IMR-90 (cell line): ENCODE data around the gene ZXDC. TPM values are rescaled to one million over a fixed set of nuclear protein-coding genes. Genes with fewer than 3 reads are reported as not detected.

Experiments used
- ATAC-seq: fragments of 200-7000 bp; cut with Tn5 transposase; 2 replicates; pipeline ENCODE4 v1.9.1; 2020; ENCODE audit warnings: low read depth, mild to moderate bottlenecking, moderate library complexity
- BruUV-seq: library from RNA; stranded (reverse); fragments of 400-500 nt; replicated peaks from 2 replicates; lab custom pipeline; 2021; lab: Mats Ljungman, UMichigan
- CTCF ChIA-PET: fragments of 300-600 bp; formaldehyde crosslinking; extraction: SDS; loops from one replicate; lab custom pipeline; 2021; ENCODE audit warnings: antibody characterized with exemption; lab: Yijun Ruan, JAX
- POLR2A ChIA-PET: fragments of 300-600 bp; sonication (Branson Sonifier 250); formaldehyde crosslinking; loops from one replicate; lab custom pipeline; 2022; ENCODE audit warnings: antibody characterized with exemption; ENCODE audit not compliant: unreplicated experiment; lab: Charles Lee
- DNase-seq: peaks from one replicate; pipeline ENCODE4 v3.0.0; 2013
- H2AFZ ChIP-seq: replicated peaks from 2 replicates; pipeline ENCODE3; 2013; ENCODE audit warnings: low read length, mild to moderate bottlenecking; ENCODE audit not compliant: poor library complexity
- H2AK5ac ChIP-seq: 2 replicates; pipeline ENCODE4 v1.6.1; 2013; ENCODE audit warnings: low read depth, low read length, inconsistent platforms
- H2AK9ac ChIP-seq: replicated peaks from 2 replicates; pipeline ENCODE3; 2013; ENCODE audit warnings: mild to moderate bottlenecking, low read depth, low read length, moderate library complexity; ENCODE audit not compliant: poor library complexity
- H2BK120ac ChIP-seq: 2 replicates; pipeline ENCODE4 v1.6.1; 2013; ENCODE audit warnings: low read depth, low read length, inconsistent platforms
- H2BK15ac ChIP-seq: 3 replicates; pipeline ENCODE4 v1.6.1; 2013; ENCODE audit warnings: low read depth, low read length, inconsistent platforms
- H2BK20ac ChIP-seq: 2 replicates; pipeline ENCODE4 v1.6.1; 2013; ENCODE audit warnings: low read depth, mild to moderate bottlenecking, inconsistent platforms, low read length, moderate library complexity
- H2BK5ac ChIP-seq: 2 replicates; pipeline ENCODE4 v1.6.1; 2013; ENCODE audit warnings: mild to moderate bottlenecking, low read depth, low read length, inconsistent platforms; ENCODE audit not compliant: poor library complexity, severe bottlenecking
- H3K14ac ChIP-seq: replicated peaks from 2 replicates; pipeline ENCODE4 v1.6.1; 2013; ENCODE audit warnings: low read depth, low read length, inconsistent platforms
- H3K18ac ChIP-seq: 2 replicates; pipeline ENCODE4 v1.6.1; 2013; ENCODE audit warnings: low read depth, low read length, control low read depth
- H3K23ac ChIP-seq: 2 replicates; pipeline ENCODE4 v1.6.1; 2013; ENCODE audit warnings: low read depth, low read length, inconsistent platforms
- H3K27ac ChIP-seq: 2 replicates; pipeline ENCODE4 v1.5.1; 2013; ENCODE audit warnings: mild to moderate bottlenecking, control low read depth, low read length; ENCODE audit not compliant: insufficient read depth
- H3K27me3 ChIP-seq: 2 replicates; pipeline ENCODE4 v1.6.1; 2013; ENCODE audit warnings: low read length; ENCODE audit not compliant: control insufficient read depth, insufficient read depth
- H3K36me3 ChIP-seq: 2 replicates; pipeline ENCODE4 v1.6.1; 2013; ENCODE audit warnings: low read length, mixed read lengths; ENCODE audit not compliant: control insufficient read depth, insufficient read depth
- H3K4ac ChIP-seq: 2 replicates; pipeline ENCODE4 v1.6.1; 2013; ENCODE audit warnings: low read depth, low read length, inconsistent platforms
- H3K4me1 ChIP-seq: 2 replicates; pipeline ENCODE4 v1.6.1; 2013; ENCODE audit warnings: low read length, mixed read lengths; ENCODE audit not compliant: control insufficient read depth, insufficient read depth
- H3K4me2 ChIP-seq: 2 replicates; pipeline ENCODE4 v1.6.1; 2013; ENCODE audit warnings: low read depth, mild to moderate bottlenecking, control low read depth, low read length, moderate library complexity
- H3K4me3 ChIP-seq: 2 replicates; pipeline ENCODE4 v1.5.1; 2013; ENCODE audit warnings: low read depth, mild to moderate bottlenecking, control low read depth, low read length, moderate library complexity; ENCODE audit not compliant: insufficient read depth
- H3K56ac ChIP-seq: 2 replicates; pipeline ENCODE4 v1.6.1; 2013; ENCODE audit warnings: low read length, inconsistent platforms; ENCODE audit not compliant: insufficient read depth; ENCODE audit errors: extremely low read depth
- H3K79me1 ChIP-seq, 2 experiments: 2 replicates each; pipeline ENCODE4 v1.6.1; 2013; ENCODE audit warnings: low read length in 2 of 2, inconsistent platforms in 1 of 2, low read depth in 1 of 2
- H3K9ac ChIP-seq: 2 replicates; pipeline ENCODE4 v1.6.1; 2013; ENCODE audit warnings: low read depth, low read length, control low read depth
- H3K9me1 ChIP-seq: 2 replicates; pipeline ENCODE4 v1.6.1; 2013; ENCODE audit warnings: low read length, inconsistent platforms; ENCODE audit not compliant: insufficient read depth
- H3K9me3 ChIP-seq: 2 replicates; pipeline ENCODE4 v1.6.1; 2013; ENCODE audit warnings: low read length; ENCODE audit not compliant: control insufficient read depth, insufficient read depth
- H4K20me1 ChIP-seq: 2 replicates; pipeline ENCODE4 v1.6.1; 2013; ENCODE audit warnings: low read length, inconsistent platforms; ENCODE audit not compliant: insufficient read depth
- H4K5ac ChIP-seq: 2 replicates; pipeline ENCODE4 v1.6.1; 2013; ENCODE audit warnings: mild to moderate bottlenecking, low read depth, low read length, control low read depth
- H4K8ac ChIP-seq, 2 experiments: 2 replicates each; pipeline ENCODE4 v1.6.1; 2013; ENCODE audit warnings: low read depth in 2 of 2, low read length in 2 of 2, control low read depth in 1 of 2, inconsistent platforms in 1 of 2
- H4K91ac ChIP-seq: 2 replicates; pipeline ENCODE4 v1.6.1; 2013; ENCODE audit warnings: low read depth, low read length, inconsistent platforms; ENCODE audit not compliant: insufficient read depth
- BHLHE40 ChIP-seq: fragments of 150-350 bp; IDR thresholded peaks from 2 replicates; pipeline ENCODE4 v1.6.1; 2016; ENCODE audit warnings: mild to moderate bottlenecking, low read depth, low read length
- CEBPB ChIP-seq: IDR thresholded peaks from 2 replicates; pipeline ENCODE4 v1.6.1; 2012; ENCODE audit warnings: low read depth, low read length, improper control_type of control experiment
- CHD1 ChIP-seq: IDR thresholded peaks from 2 replicates; pipeline ENCODE4 v1.6.1; 2012; ENCODE audit warnings: low read depth, low read length, improper control_type of control experiment
- CTCF ChIP-seq: conservative IDR thresholded peaks from 2 replicates; pipeline ENCODE4 v1.5.1; 2012; ENCODE audit warnings: mild to moderate bottlenecking, low read depth, low read length, improper control_type of control experiment
- ELK1 ChIP-seq: fragments of 150-350 bp; IDR thresholded peaks from 2 replicates; pipeline ENCODE4 v1.6.1; 2016; ENCODE audit warnings: low read depth, mild to moderate bottlenecking, low read length, moderate library complexity, borderline replicate concordance
- FOS ChIP-seq: fragments of 150-350 bp; IDR thresholded peaks from 2 replicates; pipeline ENCODE4 v1.6.1; 2016; ENCODE audit warnings: low read depth, low read length
- MAFK ChIP-seq: IDR thresholded peaks from 2 replicates; pipeline ENCODE4 v1.6.1; 2012; ENCODE audit warnings: low read depth, low read length, improper control_type of control experiment
- MAZ ChIP-seq: IDR thresholded peaks from 2 replicates; pipeline ENCODE4 v1.6.1; 2012; ENCODE audit warnings: low read depth, mild to moderate bottlenecking, low read length, improper control_type of control experiment, moderate library complexity, borderline replicate concordance
- MXI1 ChIP-seq: IDR thresholded peaks from 2 replicates; pipeline ENCODE4 v1.6.1; 2012; ENCODE audit warnings: low read depth, mild to moderate bottlenecking, low read length, moderate library complexity, borderline replicate concordance
- POLR2A ChIP-seq: IDR thresholded peaks from 2 replicates; pipeline ENCODE4 v1.6.1; 2012; ENCODE audit warnings: mild to moderate bottlenecking, low read depth, low read length
- RAD21 ChIP-seq: IDR thresholded peaks from 2 replicates; pipeline ENCODE4 v1.6.1; 2012; ENCODE audit warnings: low read length, improper control_type of control experiment
- RCOR1 ChIP-seq: IDR thresholded peaks from 2 replicates; pipeline ENCODE4 v1.6.1; 2012; ENCODE audit warnings: mild to moderate bottlenecking, low read length, improper control_type of control experiment; ENCODE audit not compliant: insufficient replicate concordance
- RFX5 ChIP-seq: IDR thresholded peaks from 2 replicates; pipeline ENCODE4 v1.8.0; 2012; ENCODE audit warnings: low read depth, mild to moderate bottlenecking, low read length, moderate library complexity
- SMC3 ChIP-seq: fragments of 150-350 bp; IDR thresholded peaks from 2 replicates; pipeline ENCODE4 v1.6.1; 2016; ENCODE audit warnings: low read depth, mild to moderate bottlenecking, antibody characterized with exemption, low read length, moderate library complexity
- USF2 ChIP-seq: fragments of 150-350 bp; IDR thresholded peaks from 2 replicates; pipeline ENCODE4 v1.6.1; 2017; ENCODE audit warnings: mild to moderate bottlenecking, antibody characterized with exemption, low read length, low read depth
- WGBS, 2 experiments: methylation state at CpG; one replicate each; pipeline versions ENCODE4 v1.1.5 to v1.1.7; 2013; ENCODE audit warnings: missing lambda C conversion rate in 2 of 2; ENCODE audit not compliant: insufficient read length in 1 of 2; ENCODE audit errors: extremely low coverage in 2 of 2; 5-methylcytosine and 5-hydroxymethylcytosine counted together
- dilution Hi-C: fragments of 300-500 bp; cut with HindIII; formaldehyde crosslinking; loops from one replicate; pipeline ENCODE4 v1.14.3; 2018; ENCODE audit warnings: low sequenced_read_pairs; ENCODE audit not compliant: unreplicated experiment
- in situ Hi-C: fragments of 300-500 bp; cut with MboI; formaldehyde crosslinking; loops from 3 replicates; pipeline ENCODE4 v1.14.3; 2019; ENCODE audit warnings: low sequenced_read_pairs, inconsistent platforms, mixed read lengths
- intact Hi-C: fragments of 100-400 bp; cut with micrococcal nuclease; formaldehyde crosslinking; loops from 2 replicates; pipeline ENCODE4 v1.10.0; 2022
- polyA plus RNA-seq, 3 experiments: library from polyadenylated mRNA; depleted of rRNA; stranded (reverse); fragments of >200 nt; gene quantifications; 2 replicates each; pipeline ENCODE4 v1.2.3, GENCODE V29; 2012; ENCODE audit warnings: low replicate concordance in 1 of 3
- total RNA-seq: library from RNA; depleted of rRNA; stranded (reverse); fragments of >200 nt; gene quantifications from 2 replicates; pipeline ENCODE4 v1.2.3, GENCODE V29; 2012

ZXDC gene
- total and polyA plus RNA-seq, 2 of the 4 experiments (the other 2 are of a cell fraction) = 11.5 to 14.3 TPM

- H4K5ac ChIP-seq = no peak overlapping the region
- no peak overlapping the region for H3K4ac ChIP-seq
- intact Hi-C loops = no loop called here
- no peak overlapping the region for H2AK5ac ChIP-seq
- H3K14ac ChIP-seq = no peak overlapping the region
- no peak overlapping the region for H2AFZ ChIP-seq
- H3K79me1 ChIP-seq = no peaks in the 10 kb centered on the region
- TF ChIP-seq CEBPB (no peak), MAZ (no peak), ELK1 (no peak), SMC3 (no peak), BHLHE40 (no peak), CTCF (no peak), USF2 (no peak), FOS (no peak), MXI1 (no peak), CHD1 (no peak), MAFK (no peak), POLR2A (no peak), RCOR1 (no peak), RAD21 (no peak), RFX5 (no peak)
- H3K36me3 ChIP-seq = no peaks in the 10 kb centered on the region
- no peak overlapping the region for H3K27ac ChIP-seq
- H3K4me3 ChIP-seq = no peak overlapping the region
- H3K23ac ChIP-seq = no peak overlapping the region
- no peak for DNase-seq
- H3K18ac ChIP-seq = no peak overlapping the region
- no peak overlapping the region for H2BK5ac ChIP-seq
- H2BK15ac ChIP-seq = no peak overlapping the region
- H4K91ac ChIP-seq = no peak overlapping the region
- H4K20me1 ChIP-seq = no peaks in the 10 kb centered on the region
- H2BK20ac ChIP-seq = no peak overlapping the region
- no peak overlapping the region for H3K56ac ChIP-seq
- no peak overlapping the region for H4K8ac ChIP-seq
- ATAC-seq = no peak
- in situ Hi-C loops = loop anchor here (10.0 to 25.0 kb wide), 2 partner anchors 147 to 429 kb away; partner anchors contain the start of gene ROPN1B
- H3K9me1 ChIP-seq = no peaks in the 10 kb centered on the region
- no TSS peak for BruUV-seq
- peaks cover 45% of the 10 kb centered on the region for H3K27me3 ChIP-seq
- CTCF ChIA-PET = interaction anchor here (2.0 kb wide), 1 partner anchor 258 kb away, joined by 6 read pairs; no protein-coding TSS in a partner anchor
- dilution Hi-C loops = no loop called here
- H3K4me2 ChIP-seq = no peak overlapping the region
- H3K4me1 ChIP-seq = no peaks in the 10 kb centered on the region
- H2AK9ac ChIP-seq = no peak overlapping the region
- no peak overlapping the region for H2BK120ac ChIP-seq
- POLR2A ChIA-PET = no interaction called here
- no CpG with 5 or more reads among the region's 1 CpG for WGBS, 2 experiments
- H3K9me3 ChIP-seq = no peaks in the 10 kb centered on the region
- no peak overlapping the region for H3K9ac ChIP-seq
Measured at GRCh38 chr3:126391631-126392030, 84.1 kb downstream of the ZXDC start.
